Naive B cell (primary cell): ENCODE data around the gene ATP13A3. TPM values are rescaled to one million over a fixed set of nuclear protein-coding genes. Genes with fewer than 3 reads are reported as not detected.

Experiments used
- ATAC-seq, 2 donors: fragments of 150-1000 bp; cut with Tn5 transposase; 2 replicates each; pipeline ENCODE4 v1.10.0; 2021; ENCODE audit warnings: low read depth in 2 of 2, mild to moderate bottlenecking in 2 of 2, moderate library complexity in 2 of 2
- DNase-seq: peaks from one replicate; pipeline ENCODE4 v3.0.0; 2022
- H3K27ac Mint-ChIP-seq, 6 donors: one replicate each; pipeline ENCODE4 v1.8.0; 2020 to 2022; ENCODE audit warnings: mild to moderate bottlenecking in 6 of 6, mixed read lengths in 6 of 6, moderate library complexity in 5 of 6, inconsistent platforms in 2 of 6
- H3K27me3 Mint-ChIP-seq, 3 donors: one replicate each; pipeline ENCODE4 v1.8.0; 2021 to 2022; ENCODE audit warnings: mixed read lengths in 3 of 3, mild to moderate bottlenecking in 1 of 3
- H3K36me3 Mint-ChIP-seq, 2 donors: one replicate each; pipeline ENCODE4 v1.8.0; 2020 to 2022; ENCODE audit warnings: mixed read lengths in 2 of 2, inconsistent platforms in 1 of 2, mild to moderate bottlenecking in 1 of 2
- H3K4me1 Mint-ChIP-seq, 3 donors: one replicate each; pipeline ENCODE4 v1.8.0; 2020 to 2022; ENCODE audit warnings: mixed read lengths in 3 of 3, inconsistent platforms in 1 of 3, mild to moderate bottlenecking in 1 of 3, moderate library complexity in 1 of 3
- H3K4me3 Mint-ChIP-seq, 8 donors: one replicate each; pipeline ENCODE4 v1.8.0; 2020 to 2022; ENCODE audit warnings: mild to moderate bottlenecking in 8 of 8, mixed read lengths in 8 of 8, moderate library complexity in 8 of 8, inconsistent platforms in 2 of 8
- H3K9me3 Mint-ChIP-seq, 7 donors: one replicate each; pipeline ENCODE4 v1.8.0; 2020 to 2022; ENCODE audit warnings: mixed read lengths in 7 of 7, mild to moderate bottlenecking in 5 of 7, inconsistent platforms in 2 of 7, moderate library complexity in 1 of 7
- polyA plus RNA-seq, 6 donors: library from polyadenylated mRNA; unstranded; fragments of 300-500 nt; fragmentation: Illumina TruSeq; gene quantifications; one replicate each; pipeline ENCODE4 v1.2.3, GENCODE V29; 2021; ENCODE audit warnings: low read depth in 6 of 6

Gene ATP13A3
- polyA plus RNA-seq, 6 donors from 2014 or later: 3.1 to 6.6 (median 5.0) TPM

DNA sequence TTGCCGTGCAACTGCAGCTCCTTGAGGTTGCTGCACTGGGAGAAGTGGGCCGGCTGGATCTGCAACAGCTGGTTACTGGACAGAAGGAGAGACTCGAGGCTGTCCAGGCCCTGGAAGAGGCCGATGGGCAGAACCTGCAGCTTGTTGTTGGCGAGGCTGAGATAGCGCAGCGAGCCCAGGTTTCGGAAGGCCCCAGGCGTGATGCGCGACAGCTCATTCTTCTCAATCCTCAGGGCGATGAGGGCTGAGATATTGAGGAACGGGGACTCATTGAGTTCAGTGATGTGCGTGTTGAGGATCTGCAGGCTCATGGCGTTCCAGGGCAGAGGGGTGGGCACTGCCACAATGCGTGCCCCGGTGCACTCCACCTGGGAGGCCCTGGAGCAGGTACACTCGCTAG is 126.2 kb downstream of the ATP13A3 start:
- Mint-ChIP-seq H3K4me1 (no peaks in the 10 kb centered on the region), H3K36me3 (no peaks in the 10 kb centered on the region), H3K27ac (no peak overlapping the region), H3K4me3 (no peak overlapping the region), H3K9me3 (no peaks in the 10 kb centered on the region), H3K27me3 (peaks cover 16 to 53% (median 34%) of the 10 kb centered on the region in 3 donors)
- no peak for ATAC-seq
- no peak for DNase-seq

DNA sequence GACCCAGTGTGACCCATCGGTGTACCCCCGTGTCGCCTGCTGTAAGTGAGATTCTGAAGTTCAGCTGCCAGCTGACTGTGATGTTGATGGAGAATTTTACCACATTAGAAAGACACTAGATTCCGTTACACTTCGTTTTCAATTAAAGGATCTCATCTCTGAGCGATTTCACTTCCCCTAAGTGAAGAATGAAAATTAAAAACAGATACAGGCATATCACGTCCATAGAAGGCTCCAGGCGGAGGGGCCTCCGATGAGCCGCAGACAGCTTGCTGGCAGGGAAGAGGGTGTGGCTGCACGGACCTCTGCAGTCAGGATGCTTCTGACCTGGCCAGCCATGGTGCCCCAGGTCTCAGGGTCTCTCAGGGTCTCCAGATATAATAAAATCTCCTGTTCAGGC is 129.1 kb downstream of the ATP13A3 start:
- Mint-ChIP-seq H3K4me3 (no peak overlapping the region), H3K27me3 (peaks cover 18 to 41% (median 34%) of the 10 kb centered on the region in 3 donors), H3K9me3 (no peaks in the 10 kb centered on the region), H3K36me3 (no peaks in the 10 kb centered on the region), H3K4me1 (no peaks in the 10 kb centered on the region), H3K27ac (no peak overlapping the region)
- no peak for DNase-seq
- no peak for ATAC-seq

DNA sequence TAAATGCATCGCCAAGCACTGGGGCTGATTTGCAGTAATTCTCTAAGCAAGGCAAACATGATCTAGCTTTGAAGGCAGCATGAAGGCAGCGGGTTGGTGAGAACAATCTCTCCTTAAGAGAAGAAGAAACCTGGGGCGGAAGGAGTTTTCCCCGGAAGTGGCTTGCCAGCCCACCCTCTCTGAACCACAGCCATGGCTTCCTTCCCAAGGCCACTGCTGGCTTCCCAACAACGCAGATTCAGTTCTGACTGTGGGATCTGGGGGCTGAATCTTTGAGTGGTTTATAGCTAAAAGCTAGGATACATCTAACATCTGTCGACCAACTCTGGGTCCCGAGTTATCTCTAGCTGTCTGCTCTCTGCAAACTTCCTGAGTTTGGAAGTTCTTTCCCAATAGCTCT is 131.4 kb downstream of the ATP13A3 start:
- H3K9me3 Mint-ChIP-seq: no peaks in the 10 kb centered on the region
- no peaks in the 10 kb centered on the region for H3K4me1 Mint-ChIP-seq
- no peaks in the 10 kb centered on the region for H3K36me3 Mint-ChIP-seq
- no peak overlapping the region for H3K27ac Mint-ChIP-seq
- peaks cover 12 to 40% (median 24%) of the 10 kb centered on the region in 3 donors for H3K27me3 Mint-ChIP-seq
- H3K4me3 Mint-ChIP-seq: no peak overlapping the region
- no peak for ATAC-seq
- DNase-seq: no peak

DNA sequence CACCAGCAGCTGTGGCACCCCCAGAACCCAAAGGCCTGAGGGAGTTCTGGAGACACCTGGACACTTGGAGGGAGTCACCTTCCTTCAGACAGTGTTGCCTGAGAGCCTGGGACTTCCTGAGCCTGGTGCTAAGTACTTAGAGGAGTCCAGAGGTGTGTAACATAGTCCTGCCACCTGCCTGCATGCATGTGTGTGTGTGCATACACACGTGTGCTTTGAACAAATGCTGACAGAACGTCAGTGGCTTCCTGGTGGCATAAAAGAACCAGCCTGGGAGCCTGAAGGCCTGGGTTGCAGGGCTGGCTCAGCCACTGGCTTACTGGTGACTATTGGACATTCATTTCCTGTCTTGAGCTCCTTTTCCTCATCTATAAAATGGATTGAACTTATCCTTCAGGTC is 132.5 kb downstream of the ATP13A3 start:
- H3K4me3 Mint-ChIP-seq: no peak overlapping the region
- H3K27ac Mint-ChIP-seq: no peak overlapping the region
- H3K4me1 Mint-ChIP-seq: no peaks in the 10 kb centered on the region
- no peaks in the 10 kb centered on the region for H3K9me3 Mint-ChIP-seq
- H3K27me3 Mint-ChIP-seq: peaks cover 12 to 33% (median 14%) of the 10 kb centered on the region in 3 donors
- no peaks in the 10 kb centered on the region for H3K36me3 Mint-ChIP-seq
- ATAC-seq: no peak
- DNase-seq: no peak

Other genes with a start within 250 kb of the ATP13A3 start
- not detected for gene CPN2, start 135.7 kb downstream of the ATP13A3 start, polyA plus RNA-seq
- not detected for gene LRRC15, start 117.3 kb downstream of the ATP13A3 start, polyA plus RNA-seq
- gene GP5, start 87.7 kb downstream of the ATP13A3 start, polyA plus RNA-seq: under 1 TPM in 2 of 6 donors, not detected in 4; 0.17 to 0.21 TPM
- 1 to 10 TPM in 2 of 6 donors, under 1 TPM in 3, not detected in 1; 0.60 to 2.4 (median 0.94) TPM for gene TMEM44, start 146.4 kb upstream of the ATP13A3 start, polyA plus RNA-seq
- 10 to 100 TPM; 14.6 to 44.0 (median 21.1) TPM for gene LSG1, start 185.2 kb upstream of the ATP13A3 start, polyA plus RNA-seq
- gene FAM43A, start 198.9 kb upstream of the ATP13A3 start, polyA plus RNA-seq: 10 to 100 TPM; 15.4 to 69.3 (median 35.4) TPM